ENCODE results near the gene SVIL.

DNA sequence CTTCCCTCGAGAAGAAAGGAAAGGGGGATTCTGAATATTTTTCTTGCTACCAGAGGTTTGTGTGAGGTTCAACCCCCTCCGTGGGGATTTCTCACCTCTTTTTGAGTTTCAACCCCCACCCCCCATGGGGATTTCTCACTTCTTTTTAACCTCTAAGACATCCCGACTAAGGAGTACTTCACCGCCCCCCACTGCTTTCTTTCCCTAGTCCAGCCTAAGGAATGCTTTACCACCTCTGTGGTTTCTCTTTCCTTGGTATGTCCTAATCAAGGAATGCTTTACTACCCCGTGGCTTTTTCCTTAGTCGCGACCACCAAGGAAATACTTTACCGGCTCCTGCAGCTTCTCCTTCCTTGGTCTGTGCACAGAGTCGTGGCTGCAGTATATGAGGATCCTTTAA is 196.5 kb downstream of the SVIL start:
- TF ChIP-seq, protein P1, sequence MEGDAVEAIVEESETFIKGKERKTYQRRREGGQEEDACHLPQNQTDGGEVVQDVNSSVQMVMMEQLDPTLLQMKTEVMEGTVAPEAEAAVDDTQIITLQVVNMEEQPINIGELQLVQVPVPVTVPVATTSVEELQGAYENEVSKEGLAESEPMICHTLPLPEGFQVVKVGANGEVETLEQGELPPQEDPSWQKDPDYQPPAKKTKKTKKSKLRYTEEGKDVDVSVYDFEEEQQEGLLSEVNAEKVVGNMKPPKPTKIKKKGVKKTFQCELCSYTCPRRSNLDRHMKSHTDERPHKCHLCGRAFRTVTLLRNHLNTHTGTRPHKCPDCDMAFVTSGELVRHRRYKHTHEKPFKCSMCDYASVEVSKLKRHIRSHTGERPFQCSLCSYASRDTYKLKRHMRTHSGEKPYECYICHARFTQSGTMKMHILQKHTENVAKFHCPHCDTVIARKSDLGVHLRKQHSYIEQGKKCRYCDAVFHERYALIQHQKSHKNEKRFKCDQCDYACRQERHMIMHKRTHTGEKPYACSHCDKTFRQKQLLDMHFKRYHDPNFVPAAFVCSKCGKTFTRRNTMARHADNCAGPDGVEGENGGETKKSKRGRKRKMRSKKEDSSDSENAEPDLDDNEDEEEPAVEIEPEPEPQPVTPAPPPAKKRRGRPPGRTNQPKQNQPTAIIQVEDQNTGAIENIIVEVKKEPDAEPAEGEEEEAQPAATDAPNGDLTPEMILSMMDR (IDR thresholded peaks at IDR 0.05; ENCODE audit: low read length), result no peak
- TF ChIP-seq EZH2 (optimal IDR thresholded peaks at IDR 0.05; ENCODE audit: low read depth, low read length), result no peak
- no peak for TF ChIP-seq EZH2phosphoT487 (IDR thresholded peaks at IDR 0.05; ENCODE audit: low read length)

Measured in MM.1S (cell line).